Hindlimb muscle (tissue), 1 donor: ENCODE measurements around the gene ERC1. TPM values are rescaled to one million over a fixed set of nuclear protein-coding genes. Genes with fewer than 3 reads are reported as not detected.
A peak's percentile ranks its signal among the peaks of the same experiment; 100 is the strongest.

Experiments
- DNase-seq: peaks from one replicate; pipeline ENCODE4 v3.0.0-alpha.2; 2013
- polyA plus RNA-seq: library from polyadenylated mRNA; unstranded; fragments of 120-200 nt; gene quantifications from one replicate; pipeline ENCODE4 v1.2.1, GENCODE V29; 2013; ENCODE audit not compliant: insufficient read length

Gene ERC1
- polyA plus RNA-seq, 1 donor = 24.1 TPM

- no peak for DNase-seq
These were observed 419.8 kb downstream of the ERC1 start for GRCh38 chr12:1410794-1411193.

GRCh38 chr12:1413930-1414329 is 422.9 kb downstream of the ERC1 start:
- DNase-seq = no peak

- no peak for DNase-seq
These were observed 427.1 kb downstream of the ERC1 start for GRCh38 chr12:1418144-1418543.

GRCh38 chr12:1419849-1420371 is 428.9 kb downstream of the ERC1 start:
- no peak for DNase-seq

GRCh38 chr12:1421091-1421846 is 430.2 kb downstream of the ERC1 start:
- DNase-seq = no peak

- DNase-seq = no peak
These were observed 431.7 kb downstream of the ERC1 start for GRCh38 chr12:1422604-1423315.

GRCh38 chr12:1424674-1425395 is 433.8 kb downstream of the ERC1 start:
- DNase-seq = no peak

- DNase-seq = no peak
These were observed 434.3 kb downstream of the ERC1 start for GRCh38 chr12:1425396-1425729.

GRCh38 chr12:1428671-1429070 is 437.6 kb downstream of the ERC1 start:
- DNase-seq = peak; percentile 19

GRCh38 chr12:1429980-1430379 is 439.0 kb downstream of the ERC1 start:
- no peak for DNase-seq

GRCh38 chr12:1434296-1434955 is 443.4 kb downstream of the ERC1 start:
- DNase-seq = no peak

GRCh38 chr12:1435044-1435443 is 444.0 kb downstream of the ERC1 start:
- DNase-seq = no peak

GRCh38 chr12:1435456-1435855 is 444.4 kb downstream of the ERC1 start:
- DNase-seq = peak; percentile 15

GRCh38 chr12:1436015-1436414 is 445.0 kb downstream of the ERC1 start:
- DNase-seq = no peak

GRCh38 chr12:1436981-1437380 is 446.0 kb downstream of the ERC1 start:
- no peak for DNase-seq

- DNase-seq = no peak
These were observed 448.2 kb downstream of the ERC1 start for GRCh38 chr12:1439201-1439600.

- DNase-seq = no peak
These were observed 448.7 kb downstream of the ERC1 start for GRCh38 chr12:1439687-1440086.

GRCh38 chr12:1443421-1444141 is 452.6 kb downstream of the ERC1 start:
- DNase-seq = peak; percentile 28

- DNase-seq = peak; percentile 23
These were observed 453.1 kb downstream of the ERC1 start for GRCh38 chr12:1444142-1444516.

- no peak for DNase-seq
These were observed 454.8 kb downstream of the ERC1 start for GRCh38 chr12:1445807-1446206.

- no peak for DNase-seq
These were observed 457.3 kb downstream of the ERC1 start for GRCh38 chr12:1448336-1448735.

- no peak for DNase-seq
These were observed 462.8 kb downstream of the ERC1 start for GRCh38 chr12:1453810-1454209.
